Measurements from ENCODE around the gene CRTC3. TPM values are rescaled to one million over a fixed set of nuclear protein-coding genes. Genes with fewer than 3 reads are reported as not detected.

Gene CRTC3
- total and polyA plus RNA-seq, 3 donors from 2014 or later: 47.1 to 125 (median 105) TPM

DNA sequence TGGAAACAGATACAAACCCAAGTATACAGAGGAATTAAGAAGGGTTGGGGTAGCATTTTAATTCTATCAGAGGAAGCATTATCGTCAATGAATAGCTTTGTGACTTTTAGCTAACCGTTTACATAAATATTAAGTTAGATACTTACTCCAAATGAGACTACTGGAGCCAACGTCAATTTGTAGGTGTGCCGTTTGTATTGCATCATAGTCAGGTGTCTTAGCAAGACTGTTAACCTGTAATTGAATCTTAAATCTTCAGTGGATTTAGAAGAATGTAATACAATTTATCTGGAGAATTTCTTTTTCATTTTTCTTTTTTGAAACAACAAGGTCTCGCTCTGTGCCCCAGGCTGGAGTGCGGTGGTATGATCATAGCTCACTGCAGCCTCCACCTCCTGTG is 55.1 kb downstream of the CRTC3 start:
- H3K27ac ChIP-seq: no peak overlapping the region
- WGBS, 2 donors: 79 to 81% methylated on average over 6 of the region's 6 CpGs
- no peaks in the 10 kb centered on the region for H3K27me3 ChIP-seq
- TF ChIP-seq, protein P1, sequence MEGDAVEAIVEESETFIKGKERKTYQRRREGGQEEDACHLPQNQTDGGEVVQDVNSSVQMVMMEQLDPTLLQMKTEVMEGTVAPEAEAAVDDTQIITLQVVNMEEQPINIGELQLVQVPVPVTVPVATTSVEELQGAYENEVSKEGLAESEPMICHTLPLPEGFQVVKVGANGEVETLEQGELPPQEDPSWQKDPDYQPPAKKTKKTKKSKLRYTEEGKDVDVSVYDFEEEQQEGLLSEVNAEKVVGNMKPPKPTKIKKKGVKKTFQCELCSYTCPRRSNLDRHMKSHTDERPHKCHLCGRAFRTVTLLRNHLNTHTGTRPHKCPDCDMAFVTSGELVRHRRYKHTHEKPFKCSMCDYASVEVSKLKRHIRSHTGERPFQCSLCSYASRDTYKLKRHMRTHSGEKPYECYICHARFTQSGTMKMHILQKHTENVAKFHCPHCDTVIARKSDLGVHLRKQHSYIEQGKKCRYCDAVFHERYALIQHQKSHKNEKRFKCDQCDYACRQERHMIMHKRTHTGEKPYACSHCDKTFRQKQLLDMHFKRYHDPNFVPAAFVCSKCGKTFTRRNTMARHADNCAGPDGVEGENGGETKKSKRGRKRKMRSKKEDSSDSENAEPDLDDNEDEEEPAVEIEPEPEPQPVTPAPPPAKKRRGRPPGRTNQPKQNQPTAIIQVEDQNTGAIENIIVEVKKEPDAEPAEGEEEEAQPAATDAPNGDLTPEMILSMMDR (IDR thresholded peaks at IDR 0.05): no peak
- TF ChIP-seq POLR2A (IDR thresholded peaks at IDR 0.05): no peak
- no peak overlapping the region for H3K4me3 ChIP-seq
- DNase-seq: no peak
- intact Hi-C loops (cut with DNase I; ENCODE audit: low total_unique reads): no loop called here
- no peaks in the 10 kb centered on the region for H3K9me3 ChIP-seq
- peaks cover 5% of the 10 kb centered on the region for H3K4me1 ChIP-seq
- no peaks in the 10 kb centered on the region for H3K36me3 ChIP-seq (ENCODE audit: low read depth, missing control alignments)

GRCh38 chr15:90585863-90586262 is 56.1 kb downstream of the CRTC3 start:
- Histone ChIP-seq H3K4me1 (peaks cover 5% of the 10 kb centered on the region), H3K4me3 (no peak overlapping the region), H3K9me3 (no peaks in the 10 kb centered on the region), H3K36me3 (ENCODE audit: low read depth, missing control alignments) (no peaks in the 10 kb centered on the region), H3K27ac (no peak overlapping the region), H3K27me3 (no peaks in the 10 kb centered on the region)
- no peak for DNase-seq
- TF ChIP-seq, protein P1 (IDR thresholded peaks at IDR 0.05): no peak
- no peak for TF ChIP-seq POLR2A (IDR thresholded peaks at IDR 0.05)
- WGBS, 2 donors: 80 to 83% methylated on average over 4 of the region's 4 CpGs
- intact Hi-C loops (cut with DNase I; ENCODE audit: low total_unique reads): no loop called here

DNA sequence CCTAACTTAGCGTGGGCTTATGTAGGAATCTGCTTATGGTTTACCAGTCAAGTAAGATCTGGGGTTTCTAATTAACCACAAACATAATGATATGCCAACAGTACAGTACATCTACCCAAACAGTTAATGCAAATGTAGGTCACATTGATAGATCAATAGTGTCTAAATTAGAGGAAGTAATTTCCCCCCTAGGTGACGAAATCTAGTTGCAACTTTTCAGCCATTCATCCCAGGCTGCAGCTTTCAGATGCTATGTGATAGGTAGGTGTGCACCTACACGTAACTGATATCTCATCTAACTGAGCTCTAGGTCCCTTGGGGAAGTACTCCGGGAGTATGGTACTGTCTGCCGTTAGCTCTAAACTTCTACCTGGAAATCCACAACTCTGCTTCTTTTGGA is 57.2 kb downstream of the CRTC3 start:
- Histone ChIP-seq H3K36me3 (ENCODE audit: low read depth, missing control alignments) (no peaks in the 10 kb centered on the region), H3K4me3 (no peak overlapping the region), H3K9me3 (no peaks in the 10 kb centered on the region), H3K4me1 (peaks cover 11% of the 10 kb centered on the region), H3K27ac (no peak overlapping the region), H3K27me3 (no peaks in the 10 kb centered on the region)
- TF ChIP-seq POLR2A (IDR thresholded peaks at IDR 0.05): no peak
- TF ChIP-seq, protein P1 (IDR thresholded peaks at IDR 0.05): no peak
- no peak for DNase-seq
- WGBS, 2 donors: 86 to 90% methylated on average over 5 of the region's 5 CpGs
- intact Hi-C loops (cut with DNase I; ENCODE audit: low total_unique reads): no loop called here

- 69 to 96% methylated on average over 3 to 5 of the region's 5 CpGs for WGBS, 2 donors
- H3K36me3 ChIP-seq (ENCODE audit: low read depth, missing control alignments): no peaks in the 10 kb centered on the region
- no peaks in the 10 kb centered on the region for H3K9me3 ChIP-seq
- no peak overlapping the region for H3K27ac ChIP-seq
- no peak for DNase-seq
- no peak overlapping the region for H3K4me3 ChIP-seq
- TF ChIP-seq, protein P1 (IDR thresholded peaks at IDR 0.05): no peak
- TF ChIP-seq POLR2A (IDR thresholded peaks at IDR 0.05): no peak
- intact Hi-C loops (cut with DNase I; ENCODE audit: low total_unique reads): no loop called here
- H3K4me1 ChIP-seq: peaks cover 11% of the 10 kb centered on the region
- no peaks in the 10 kb centered on the region for H3K27me3 ChIP-seq
These were observed 58.7 kb downstream of the CRTC3 start for GRCh38 chr15:90588427-90588826.

DNA sequence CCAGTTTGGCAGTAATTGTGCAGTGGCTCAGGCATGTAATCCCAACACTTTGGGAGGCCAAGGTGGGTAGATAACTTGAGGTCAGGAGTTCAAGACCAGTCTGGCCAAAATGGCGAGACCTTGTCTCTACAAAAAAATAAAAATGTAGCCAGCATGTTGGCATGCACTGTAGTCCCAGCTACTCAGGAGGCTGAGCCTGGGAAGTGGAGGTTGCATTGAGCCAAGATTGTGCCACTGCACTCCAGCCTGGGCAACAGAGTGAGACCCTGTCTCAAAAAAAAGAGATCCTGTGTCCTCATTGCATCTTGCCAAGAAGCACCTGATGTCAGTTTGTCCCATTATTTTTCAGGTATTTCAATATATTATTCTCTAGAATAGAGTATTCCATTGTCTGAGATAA is 61.8 kb downstream of the CRTC3 start:
- Histone ChIP-seq H3K4me3 (no peak overlapping the region), H3K36me3 (ENCODE audit: low read depth, missing control alignments) (no peaks in the 10 kb centered on the region), H3K27me3 (no peaks in the 10 kb centered on the region), H3K9me3 (no peaks in the 10 kb centered on the region), H3K4me1 (peaks cover 5% of the 10 kb centered on the region), H3K27ac (no peak overlapping the region)
- no peak for DNase-seq
- no peak for TF ChIP-seq POLR2A (IDR thresholded peaks at IDR 0.05)
- TF ChIP-seq, protein P1 (IDR thresholded peaks at IDR 0.05): no peak
- intact Hi-C loops (cut with DNase I; ENCODE audit: low total_unique reads): no loop called here
- WGBS, 2 donors: 65 to 100% methylated on average over 1 of the region's 1 CpG

Data from testis (tissue), 3 donors.